Effector CD4-positive, alpha-beta T cell (primary cell): ENCODE data around the gene PRUNE2. TPM values are rescaled to one million over a fixed set of nuclear protein-coding genes. Genes with fewer than 3 reads are reported as not detected.
"Not testable (repeated sequence)": the region's sequence is repeated elsewhere in the genome, so short reads cannot be mapped to it uniquely, and the experiment has no call there.

Experiments used
- DNase-seq: peaks from one replicate; pipeline ENCODE4 v3.0.0-alpha.2; 2020
- total RNA-seq: gene quantifications from one replicate; lab custom pipeline; 2026; lab: John Stamatoyannopoulos, UW

Gene PRUNE2, protein sequence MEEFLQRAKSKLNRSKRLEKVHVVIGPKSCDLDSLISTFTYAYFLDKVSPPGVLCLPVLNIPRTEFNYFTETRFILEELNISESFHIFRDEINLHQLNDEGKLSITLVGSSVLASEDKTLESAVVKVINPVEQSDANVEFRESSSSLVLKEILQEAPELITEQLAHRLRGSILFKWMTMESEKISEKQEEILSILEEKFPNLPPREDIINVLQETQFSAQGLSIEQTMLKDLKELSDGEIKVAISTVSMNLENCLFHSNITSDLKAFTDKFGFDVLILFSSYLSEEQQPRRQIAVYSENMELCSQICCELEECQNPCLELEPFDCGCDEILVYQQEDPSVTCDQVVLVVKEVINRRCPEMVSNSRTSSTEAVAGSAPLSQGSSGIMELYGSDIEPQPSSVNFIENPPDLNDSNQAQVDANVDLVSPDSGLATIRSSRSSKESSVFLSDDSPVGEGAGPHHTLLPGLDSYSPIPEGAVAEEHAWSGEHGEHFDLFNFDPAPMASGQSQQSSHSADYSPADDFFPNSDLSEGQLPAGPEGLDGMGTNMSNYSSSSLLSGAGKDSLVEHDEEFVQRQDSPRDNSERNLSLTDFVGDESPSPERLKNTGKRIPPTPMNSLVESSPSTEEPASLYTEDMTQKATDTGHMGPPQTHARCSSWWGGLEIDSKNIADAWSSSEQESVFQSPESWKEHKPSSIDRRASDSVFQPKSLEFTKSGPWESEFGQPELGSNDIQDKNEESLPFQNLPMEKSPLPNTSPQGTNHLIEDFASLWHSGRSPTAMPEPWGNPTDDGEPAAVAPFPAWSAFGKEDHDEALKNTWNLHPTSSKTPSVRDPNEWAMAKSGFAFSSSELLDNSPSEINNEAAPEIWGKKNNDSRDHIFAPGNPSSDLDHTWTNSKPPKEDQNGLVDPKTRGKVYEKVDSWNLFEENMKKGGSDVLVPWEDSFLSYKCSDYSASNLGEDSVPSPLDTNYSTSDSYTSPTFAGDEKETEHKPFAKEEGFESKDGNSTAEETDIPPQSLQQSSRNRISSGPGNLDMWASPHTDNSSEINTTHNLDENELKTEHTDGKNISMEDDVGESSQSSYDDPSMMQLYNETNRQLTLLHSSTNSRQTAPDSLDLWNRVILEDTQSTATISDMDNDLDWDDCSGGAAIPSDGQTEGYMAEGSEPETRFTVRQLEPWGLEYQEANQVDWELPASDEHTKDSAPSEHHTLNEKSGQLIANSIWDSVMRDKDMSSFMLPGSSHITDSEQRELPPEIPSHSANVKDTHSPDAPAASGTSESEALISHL (N-terminal part only)
- total RNA-seq, result not detected

GRCh38 chr9:76905791-76906646 lies at the start of gene PRUNE2:
Gene PRUNE2, minus strand, starts transcription at chr9:76906114. Its CDS starts 151 bp downstream, at chr9:76905963.
- DNase-seq, result no peak

- DNase-seq, result not testable (repeated sequence)
These were observed 49.5 kb upstream of the PRUNE2 start for GRCh38 chr9:76955406-76955805.

GRCh38 chr9:76949865-76950264 lies 44.0 kb upstream of the PRUNE2 start:
- no peak for DNase-seq

DNA sequence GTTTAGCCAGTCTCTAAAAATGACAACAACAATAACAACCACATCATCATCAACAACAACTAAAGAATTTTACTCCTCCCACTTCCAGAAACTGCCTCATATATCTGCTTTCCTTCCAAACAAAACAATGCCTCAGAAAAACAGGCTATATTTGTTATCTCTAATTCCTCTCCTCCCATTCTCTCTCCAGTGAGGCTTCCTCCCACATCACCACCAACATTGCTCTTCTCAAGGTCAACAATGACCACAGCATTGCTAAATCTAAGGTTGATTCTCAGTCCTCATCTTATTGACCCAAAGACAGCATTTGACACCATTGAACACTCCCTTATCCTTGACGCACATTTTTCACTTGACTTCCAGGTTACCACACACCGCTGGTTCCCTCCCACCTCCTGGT lies 38.1 kb upstream of the PRUNE2 start:
- no peak for DNase-seq

GRCh38 chr9:76943054-76943453 lies 37.1 kb upstream of the PRUNE2 start:
- DNase-seq, result no peak

DNA sequence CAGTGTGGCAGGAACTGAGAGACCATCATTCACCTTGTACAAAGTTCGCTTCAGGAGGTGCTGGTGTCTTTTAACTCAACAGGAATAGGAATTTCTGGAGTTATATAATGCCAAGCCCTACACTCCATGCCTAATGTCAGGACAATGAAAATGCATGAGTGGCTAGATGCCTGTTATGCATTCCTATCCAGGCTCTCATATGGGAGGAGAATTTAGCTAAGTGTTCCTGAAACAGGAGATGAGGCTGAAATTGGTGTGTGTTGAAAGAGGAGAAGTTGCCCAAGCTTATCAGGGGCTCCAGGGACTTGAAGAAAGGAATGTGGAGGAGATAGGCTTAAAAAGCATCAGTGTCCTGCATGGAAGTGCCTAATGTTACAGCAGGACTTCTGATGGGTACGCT lies 26.8 kb upstream of the PRUNE2 start:
- no peak for DNase-seq

- DNase-seq, result no peak
These were observed 26.4 kb upstream of the PRUNE2 start for GRCh38 chr9:76932265-76932664.

DNA sequence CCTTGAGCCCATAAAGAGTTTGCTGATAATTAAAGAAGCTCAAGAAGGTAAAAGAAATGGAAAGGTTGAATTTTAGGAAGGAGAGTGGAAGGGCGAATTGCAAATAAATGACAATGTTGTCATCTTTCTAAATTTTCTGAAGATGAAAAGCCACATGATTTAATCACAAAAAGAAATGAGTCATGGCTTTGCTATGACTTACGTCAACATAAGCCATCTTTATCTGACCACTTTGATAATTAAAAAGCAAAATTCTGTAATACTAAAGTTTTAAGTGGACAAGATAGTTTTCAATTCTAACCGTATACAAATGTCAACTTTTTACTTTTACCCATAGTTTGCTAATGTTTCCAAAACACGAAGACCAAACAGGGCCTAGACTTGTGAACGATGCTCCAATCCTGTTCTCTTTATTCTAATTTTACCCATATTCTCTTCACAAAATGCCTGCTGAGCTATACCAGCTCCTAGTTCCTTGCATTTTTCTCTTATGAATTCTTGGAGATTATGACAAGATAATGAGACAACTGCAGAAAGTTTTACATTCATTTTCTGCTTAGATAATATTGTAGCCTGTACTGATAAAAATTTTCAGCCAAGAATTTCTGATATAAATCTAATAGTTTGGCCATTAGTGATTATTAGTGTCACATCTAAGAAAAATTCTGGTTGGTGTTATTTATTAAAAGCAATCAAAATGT lies 21.8 kb upstream of the PRUNE2 start:
- no peak for DNase-seq

GRCh38 chr9:76926846-76927245 lies 20.9 kb upstream of the PRUNE2 start:
- DNase-seq, result no peak

- DNase-seq, result no peak
These were observed 20.4 kb upstream of the PRUNE2 start for GRCh38 chr9:76926324-76926741.

DNA sequence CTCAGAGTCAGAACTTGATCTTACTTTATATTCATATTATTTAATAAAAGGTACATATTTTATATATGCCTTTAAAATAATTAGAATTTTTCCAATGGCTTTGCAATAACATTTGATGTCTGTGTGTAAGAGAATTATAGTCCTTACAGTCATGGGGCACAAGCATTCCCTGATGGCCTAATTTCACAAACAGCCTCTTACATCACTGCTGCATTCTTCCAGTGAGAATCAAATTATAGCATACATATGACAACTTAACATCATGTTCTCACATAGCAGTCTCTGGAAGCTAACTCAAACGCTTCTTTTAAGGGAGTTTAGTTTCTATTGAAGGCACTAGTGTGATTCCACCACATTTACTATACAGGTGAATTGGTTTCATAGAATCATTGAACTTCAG lies 15.3 kb upstream of the PRUNE2 start:
- DNase-seq, result no peak

DNA sequence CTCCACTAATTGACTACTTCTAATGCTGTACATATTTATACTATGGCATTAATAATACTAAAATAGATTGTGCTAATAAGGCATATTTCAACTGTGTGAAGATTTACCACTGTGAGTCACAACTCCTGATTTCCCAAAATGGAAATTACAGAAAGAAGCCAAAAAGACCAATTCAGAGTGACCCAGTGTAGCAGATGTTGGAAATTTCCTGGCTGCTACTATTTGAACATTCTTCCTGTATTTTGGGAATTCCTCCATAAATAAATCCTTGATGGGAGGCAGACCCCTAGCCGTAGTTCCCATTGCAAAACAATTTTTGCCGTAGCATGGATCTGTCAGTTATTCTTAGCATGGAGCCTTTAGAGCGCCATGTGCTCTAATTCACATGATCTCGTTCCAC lies 11.4 kb upstream of the PRUNE2 start:
- no peak for DNase-seq

- no peak for DNase-seq
These were observed 10.3 kb upstream of the PRUNE2 start for GRCh38 chr9:76916231-76916630.

GRCh38 chr9:76913467-76913866 lies 7.6 kb upstream of the PRUNE2 start:
- no peak for DNase-seq

GRCh38 chr9:76912636-76913275 lies 6.8 kb upstream of the PRUNE2 start:
- no peak for DNase-seq

GRCh38 chr9:76911971-76912370 lies 6.1 kb upstream of the PRUNE2 start:
- DNase-seq, result no peak

- DNase-seq, result no peak
These were observed 4.9 kb upstream of the PRUNE2 start for GRCh38 chr9:76910861-76911260.

DNA sequence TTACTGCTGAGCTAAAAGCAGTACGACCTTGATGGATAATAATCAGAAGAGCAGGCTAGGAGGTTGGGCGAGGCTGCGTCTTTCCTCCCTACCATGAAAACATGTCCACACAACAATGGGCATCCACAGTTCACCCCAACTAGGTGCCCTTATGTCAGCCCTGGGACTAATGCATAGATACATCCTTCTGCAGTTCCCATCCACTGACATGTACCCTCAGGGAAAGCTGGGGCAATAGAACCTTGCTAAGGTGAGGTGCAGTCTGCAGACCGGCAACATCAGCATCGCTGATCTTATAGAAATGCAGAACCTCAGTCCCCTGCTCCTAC lies 697 bp upstream of the PRUNE2 start:
- no peak for DNase-seq

DNA sequence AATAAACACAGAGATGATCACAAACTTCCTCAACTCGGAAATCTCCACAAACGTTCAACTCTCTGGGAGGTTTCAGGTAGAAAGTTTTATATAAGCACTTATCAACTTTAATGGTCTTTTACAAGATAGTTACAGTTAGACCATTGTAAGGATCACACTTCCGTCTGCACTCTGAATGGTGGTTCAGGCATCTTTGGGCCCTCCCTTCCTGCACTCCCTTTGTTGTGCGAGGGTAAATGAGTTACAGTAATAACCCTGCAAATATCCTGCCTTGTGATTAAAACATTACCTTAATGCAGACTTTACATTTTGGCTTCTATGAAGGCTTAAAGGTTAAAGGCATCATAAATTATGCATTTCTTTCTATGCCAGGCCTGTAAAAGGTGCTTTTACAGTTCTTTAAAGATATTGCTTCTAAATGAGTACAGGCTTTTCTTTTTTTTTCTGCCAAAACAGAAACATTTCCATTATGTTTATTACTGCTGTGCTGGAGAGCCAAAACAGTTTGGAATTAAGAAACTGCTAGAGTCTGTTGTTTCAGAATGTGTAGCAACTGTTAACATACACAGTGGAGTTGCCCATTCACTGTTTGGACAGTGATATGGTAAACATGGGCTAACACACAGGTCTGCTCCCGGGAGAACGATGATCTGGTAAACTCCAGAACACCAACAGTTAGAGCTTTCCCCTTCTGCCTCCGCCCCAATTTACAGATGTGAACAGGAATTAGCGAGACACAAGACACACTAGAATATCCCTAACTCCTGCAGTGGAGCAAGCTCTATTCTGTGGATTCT lies 1.1 kb downstream of the PRUNE2 start:
- DNase-seq, result no peak

DNA sequence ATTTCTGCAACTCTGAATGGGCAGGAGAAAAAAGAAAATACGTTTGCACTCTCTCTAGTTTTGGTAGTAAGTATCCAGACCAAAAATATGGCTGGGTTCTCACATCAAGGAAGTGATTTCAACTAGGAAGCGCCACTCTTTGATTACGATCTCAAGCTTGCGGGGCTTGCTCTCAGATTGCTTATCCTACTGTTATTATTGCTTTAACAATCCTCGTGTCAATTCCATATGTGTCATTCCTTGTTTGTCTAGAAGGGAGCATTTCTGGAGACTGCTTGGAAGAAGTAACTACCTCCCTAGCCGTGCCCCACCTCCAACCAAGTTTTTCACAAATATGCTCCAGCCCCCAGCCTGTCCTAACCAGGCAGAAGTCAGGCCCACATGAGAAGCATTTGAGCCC lies 3.5 kb downstream of the PRUNE2 start:
- no peak for DNase-seq
